Stomach (tissue), 19 donors: ENCODE data around the gene IL17RC. TPM values are rescaled to one million over a fixed set of nuclear protein-coding genes. Genes with fewer than 3 reads are reported as not detected.
"Not testable (repeated sequence)": the region's sequence is repeated elsewhere in the genome, so short reads cannot be mapped to it uniquely, and the experiment has no call there.

Experiments used
- DNase-seq, 2 donors: peaks; one replicate each; pipeline versions ENCODE4 v3.0.0 to v3.0.0-alpha.2; 2013 to 2019
- H3K27ac ChIP-seq, 5 donors: fragments of 200-600 bp in 4 of 5; sonication (generic) in 4 of 5; one replicate each; pipeline ENCODE4 v1.5.1; 2013 to 2019; ENCODE audit warnings: mild to moderate bottlenecking in 1 of 5, moderate library complexity in 1 of 5
- H3K27me3 ChIP-seq, 3 donors: fragments of 200-600 bp; sonication (generic); one replicate each; pipeline ENCODE4 v1.5.1; 2017 to 2019; ENCODE audit warnings: mixed run types in 1 of 3
- H3K36me3 ChIP-seq, 4 donors: fragments of 200-600 bp; sonication (generic); 1 replicate in 3 of 4; 2 replicates in 1 of 4; pipeline ENCODE4 v1.5.1; 2016 to 2019
- H3K4me1 ChIP-seq, 4 donors: fragments of 200-600 bp; sonication (generic); one replicate each; pipeline ENCODE4 v1.5.1; 2016 to 2019
- H3K4me3 ChIP-seq, 4 donors: fragments of 200-600 bp; sonication (generic) in 3 of 4; one replicate each; pipeline ENCODE4 v1.5.1; 2016 to 2019; ENCODE audit warnings: mild to moderate bottlenecking in 1 of 4
- H3K9me3 ChIP-seq, 4 donors: fragments of 200-600 bp; sonication (generic); one replicate each; pipeline ENCODE4 v1.5.1; 2016 to 2019
- CTCF ChIP-seq, 7 experiments: fragments of 450-650 bp in 4 of 7; fragments of 200-600 bp in 3 of 7; sonication (generic) in 3 of 7; IDR thresholded peaks; one replicate each; pipeline ENCODE4 v1.5.1; 2016 to 2019; ENCODE audit warnings: antibody characterized with exemption in 7 of 7, control low read depth in 2 of 7, mild to moderate bottlenecking in 1 of 7
- EP300 ChIP-seq: sonication (generic); formaldehyde crosslinking; IDR thresholded peaks from one replicate; pipeline ENCODE4 v1.6.1; 2017; ENCODE audit warnings: antibody characterized with exemption
- POLR2A ChIP-seq, 4 donors: fragments of 450-650 bp; IDR thresholded peaks; one replicate each; pipeline ENCODE4 v1.6.1; 2016; ENCODE audit warnings: antibody characterized with exemption in 4 of 4, control low read depth in 2 of 4, mild to moderate bottlenecking in 1 of 4, moderate library complexity in 1 of 4
- POLR2AphosphoS5 ChIP-seq, 3 donors: sonication (generic); formaldehyde crosslinking; IDR thresholded peaks; one replicate each; pipeline ENCODE4 v1.6.1; 2016; ENCODE audit warnings: antibody characterized with exemption in 3 of 3
- WGBS, 5 donors: extraction: QIAGEN DNeasy Blood & Tissue Kit in 3 of 5; methylation state at CpG; one replicate each; pipeline versions ENCODE4 v1.1.5 to v1.1.7; 2013 to 2018; 5-methylcytosine and 5-hydroxymethylcytosine counted together
- intact Hi-C: fragments of 100-400 bp; cut with DNase I; formaldehyde crosslinking; loops from one replicate; pipeline ENCODE4 v1.15.1; 2023; ENCODE audit warnings: low total_unique reads
- long read RNA-seq, 10 donors: transcript quantifications; one replicate each; lab custom pipeline, GENCODE V29; 2026
- polyA plus RNA-seq, 3 donors: library from polyadenylated mRNA; stranded (reverse); fragments of 200-250 nt; gene quantifications; one replicate each; pipeline ENCODE4 v1.2.3, GENCODE V29; 2013
- total RNA-seq, 5 donors: library from RNA; depleted of rRNA; stranded (reverse); fragments of >200 nt; gene quantifications; one replicate each; pipeline versions ENCODE4 v1.1.0 to v1.2.3, GENCODE V29; 2014 to 2016
- donor health status: healthy with polysubstance abuse.
- donor health status: Bipolar disorder and iron deficiency.
- donor health status: healthy.

Gene IL17RC
- total RNA-seq (100 to 1,000 TPM in 3 of 5 donors, 10 to 100 TPM in 2; 20.1 to 284 (median 111) TPM), polyA plus RNA-seq (10 to 100 TPM; 24.2 to 40.6 (median 25.5) TPM)
- long read RNA-seq, donor 1, partial matches to known transcripts: 0 of 1 reads
- long read RNA-seq, donor 1, other reads (novel, unspliced or antisense): 0 of 1 reads
- long read RNA-seq, donor 2: 0 reads
- long read RNA-seq, donor 3, partial matches to known transcripts: 0 of 2 reads
- long read RNA-seq, donor 3, other reads (novel, unspliced or antisense): 0 of 2 reads
- long read RNA-seq, donor 4: 0 reads
- long read RNA-seq, donor 5, partial matches to known transcripts: 0 of 1 reads
- long read RNA-seq, donor 5, other reads (novel, unspliced or antisense): 0 of 1 reads
- long read RNA-seq, donor 6: 0 reads
- long read RNA-seq, donor 7, partial matches to known transcripts: 0 of 1 reads
- long read RNA-seq, donor 7, other reads (novel, unspliced or antisense): 0 of 1 reads
- long read RNA-seq, donor 8: 0 reads
- long read RNA-seq, donor 9: 0 reads
- long read RNA-seq, donor 10: 0 reads

GRCh38 chr3:9916734-9917680, at the start of gene IL17RC:
TSS of gene IL17RC (plus strand) at chr3:9917098. CDS start at chr3:9917316, 218 bp downstream.
- Histone ChIP-seq H3K27me3 (no peaks in the 10 kb centered on the region), H3K9me3 (no peaks in the 10 kb centered on the region), H3K4me1 (peaks cover 44 to 68% (median 61%) of the 10 kb centered on the region in 4 donors), H3K27ac (peak within 1 kb of the TSS; percentile 84 to 94 (median 90)), H3K36me3 (peaks cover 0 to 17% (median 15%) of the 10 kb centered on the region in 4 donors), H3K4me3 (peak within 1 kb of the TSS; percentile 58 to 68 (median 63))
- WGBS, 5 donors: 7 to 14% (median 10%) methylated on average over 9 to 19 of the region's 19 CpGs
- DNase-seq: peak; percentile 88 to 96
- TF ChIP-seq POLR2AphosphoS5 (IDR thresholded peaks at IDR 0.05): peak; percentile 31 to 84 (median 76)
- TF ChIP-seq EP300: no peak
- intact Hi-C loops: loop anchor here (10.0 kb wide), 1 partner anchor 72 kb away; the partner anchor contains the start of gene RPUSD3

- Histone ChIP-seq H3K4me1 (peaks cover 14 to 43% (median 23%) of the 10 kb centered on the region in 4 donors), H3K27me3 (no peaks in the 10 kb centered on the region)
- 87 to 94% (median 88%) methylated on average over 12 of the region's 12 CpGs for WGBS, 5 donors
Measured at GRCh38 chr3:9867106-9867505, 49.8 kb upstream of the IL17RC start.

GRCh38 chr3:9869955-9870354, 46.9 kb upstream of the IL17RC start:
- H3K4me1 ChIP-seq: peaks cover 0 to 18% (median 1%) of the 10 kb centered on the region in 4 donors
- no peak overlapping the region for H3K4me3 ChIP-seq
- no peak overlapping the region for H3K27ac ChIP-seq
- no peak for TF ChIP-seq EP300
- TF ChIP-seq CTCF (IDR thresholded peaks at IDR 0.05): no peak
- no peak for TF ChIP-seq POLR2AphosphoS5 (IDR thresholded peaks at IDR 0.05)
- TF ChIP-seq POLR2A (IDR thresholded peaks at IDR 0.05): no peak
- H3K27me3 ChIP-seq: no peaks in the 10 kb centered on the region
- H3K9me3 ChIP-seq: no peaks in the 10 kb centered on the region
- WGBS, 5 donors: 71 to 78% (median 74%) methylated on average over 5 of the region's 5 CpGs
- intact Hi-C loops: no loop called here
- no peaks in the 10 kb centered on the region for H3K36me3 ChIP-seq
- DNase-seq: no peak

More at GRCh38 chr3:9867106-9867505, 49.8 kb upstream of the IL17RC start:
- TF ChIP-seq POLR2AphosphoS5 (IDR thresholded peaks at IDR 0.05): no peak
- no peak for TF ChIP-seq POLR2A (IDR thresholded peaks at IDR 0.05)
- no peak for TF ChIP-seq CTCF (IDR thresholded peaks at IDR 0.05)
- TF ChIP-seq EP300: no peak
- Histone ChIP-seq H3K4me3 (no peak overlapping the region), H3K27ac (peak overlapping the region in 4 of 5 donors; percentile 2 to 86 (median 19)), H3K36me3 (no peaks in the 10 kb centered on the region), H3K9me3 (no peaks in the 10 kb centered on the region)
- no peak for DNase-seq
- intact Hi-C loops: no loop called here

- intact Hi-C loops: no loop called here
- H3K27me3 ChIP-seq: no peaks in the 10 kb centered on the region
- no peaks in the 10 kb centered on the region for H3K36me3 ChIP-seq
- 46 to 91% (median 78%) methylated on average over 1 of the region's 1 CpG for WGBS, 5 donors
- no peak for TF ChIP-seq CTCF (IDR thresholded peaks at IDR 0.05)
- no peak for TF ChIP-seq POLR2AphosphoS5 (IDR thresholded peaks at IDR 0.05)
- no peak for TF ChIP-seq POLR2A (IDR thresholded peaks at IDR 0.05)
- no peak for TF ChIP-seq EP300
- H3K27ac ChIP-seq: no peak overlapping the region
- peaks cover 0 to 8% (median 0%) of the 10 kb centered on the region in 4 donors for H3K4me1 ChIP-seq
- H3K9me3 ChIP-seq: no peaks in the 10 kb centered on the region
- no peak for DNase-seq
- H3K4me3 ChIP-seq: no peak overlapping the region
Measured at GRCh38 chr3:9870978-9871377, 45.9 kb upstream of the IL17RC start.

GRCh38 chr3:9872067-9872466, 44.8 kb upstream of the IL17RC start:
- H3K27ac ChIP-seq, H3K4me3 ChIP-seq, H3K9me3 ChIP-seq, H3K36me3 ChIP-seq, H3K4me1 ChIP-seq, H3K27me3 ChIP-seq, intact Hi-C loops, DNase-seq: not testable (repeated sequence)
- WGBS, 5 donors: 95 to 97% (median 96%) methylated on average over 5 of the region's 5 CpGs
